PC-3 (cell line): ENCODE measurements around the gene ACP3. TPM values are rescaled to one million over a fixed set of nuclear protein-coding genes. Genes with fewer than 3 reads are reported as not detected.

Experiments used
- ATAC-seq: fragments of 200-7000 bp; cut with Tn5 transposase; 2 replicates; pipeline ENCODE4 v1.9.1; 2020; ENCODE audit warnings: mild to moderate bottlenecking, moderate library complexity
- BruUV-seq: library from RNA; stranded (reverse); fragments of 400-500 nt; replicated peaks from 2 replicates; lab custom pipeline; 2021; lab: Mats Ljungman, UMichigan
- CTCF ChIA-PET: fragments of 300-600 bp; sonication (Branson Sonifier 250); formaldehyde crosslinking; loops from one replicate; lab custom pipeline; 2022; ENCODE audit warnings: antibody characterized with exemption; lab: Charles Lee
- POLR2A ChIA-PET: fragments of 300-600 bp; sonication (Branson Sonifier 250); formaldehyde crosslinking; loops from one replicate; lab custom pipeline; 2022; ENCODE audit warnings: antibody characterized with exemption; ENCODE audit not compliant: unreplicated experiment; lab: Charles Lee
- DNase-seq: peaks from one replicate; pipeline ENCODE4 v3.0.0-alpha.2; 2015
- H2AFZ ChIP-seq: fragments of 300-600 bp; sonication (generic); 2 replicates; pipeline ENCODE4 v1.6.0; 2016; ENCODE audit warnings: antibody characterized with exemption, low read length
- H3F3A ChIP-seq: fragments of 300-600 bp; sonication (generic); one replicate; pipeline ENCODE4 v1.6.0; 2017; ENCODE audit warnings: antibody characterized with exemption, low read length, control low read depth, mild to moderate bottlenecking; ENCODE audit not compliant: unreplicated experiment
- H3K27ac ChIP-seq: fragments of 300-600 bp; sonication (generic); 2 replicates; pipeline ENCODE4 v1.5.1; 2016; ENCODE audit warnings: mild to moderate bottlenecking, low read length
- H3K27me3 ChIP-seq: fragments of 300-600 bp; sonication (generic); 2 replicates; pipeline ENCODE4 v1.6.1; 2016; ENCODE audit warnings: low read length, mixed read lengths
- H3K36me3 ChIP-seq: fragments of 300-600 bp; sonication (generic); 2 replicates; pipeline ENCODE4 v1.6.1; 2016; ENCODE audit warnings: low read depth, mixed run types, low read length, mixed read lengths
- H3K4me1 ChIP-seq: fragments of 300-600 bp; sonication (generic); 2 replicates; pipeline ENCODE4 v1.5.1; 2016; ENCODE audit warnings: low read length; ENCODE audit not compliant: insufficient read depth
- H3K4me2 ChIP-seq: fragments of 300-600 bp; sonication (generic); 2 replicates; pipeline ENCODE4 v1.6.0; 2016; ENCODE audit warnings: low read length
- H3K4me3 ChIP-seq: fragments of 300-600 bp; sonication (generic); 2 replicates; pipeline ENCODE4 v1.5.1; 2016; ENCODE audit warnings: mild to moderate bottlenecking, low read length, mixed read lengths
- H3K79me2 ChIP-seq: fragments of 300-600 bp; sonication (generic); 2 replicates; pipeline ENCODE4 v1.6.1; 2017; ENCODE audit warnings: low read length, mixed read lengths
- H3K9ac ChIP-seq: fragments of 300-600 bp; sonication (generic); 2 replicates; pipeline ENCODE4 v1.6.0; 2016; ENCODE audit warnings: mild to moderate bottlenecking, low read length
- H3K9me2 ChIP-seq: fragments of 300-600 bp; sonication (generic); replicated peaks from 2 replicates; pipeline ENCODE4 v1.6.1; 2016; ENCODE audit warnings: mixed run types, low read length, mixed read lengths
- H3K9me3 ChIP-seq: fragments of 300-600 bp; sonication (generic); 2 replicates; pipeline ENCODE4 v1.6.1; 2016; ENCODE audit warnings: low read length, mixed read lengths
- H4K20me1 ChIP-seq: fragments of 300-600 bp; sonication (generic); 2 replicates; pipeline ENCODE4 v1.6.1; 2016; ENCODE audit warnings: low read length, mixed read lengths
- CTCF ChIP-seq: fragments of 300-600 bp; sonication (generic); conservative IDR thresholded peaks from 2 replicates; pipeline ENCODE4 v1.5.1; 2017; ENCODE audit warnings: antibody characterized with exemption, low read depth, mild to moderate bottlenecking, low read length
- EZH2 ChIP-seq: fragments of 300-600 bp; sonication (generic); IDR thresholded peaks from one replicate; pipeline ENCODE4 v1.6.1; 2017; ENCODE audit warnings: antibody characterized with exemption, mild to moderate bottlenecking, low read length; ENCODE audit not compliant: unreplicated experiment
- EZH2phosphoT487 ChIP-seq: fragments of 300-600 bp; sonication (generic); IDR thresholded peaks from 2 replicates; pipeline ENCODE4 v1.6.1; 2018; ENCODE audit warnings: mild to moderate bottlenecking, antibody characterized with exemption, low read length, borderline replicate concordance
- intact Hi-C: fragments of 100-400 bp; cut with micrococcal nuclease; formaldehyde crosslinking; loops from 2 replicates; pipeline ENCODE4 v1.9.0; 2023
- total RNA-seq: library from RNA; depleted of rRNA; stranded (reverse); fragments of >200 nt; gene quantifications from 2 replicates; pipeline ENCODE4 v1.2.3, GENCODE V29; 2014

Gene ACP3
- total RNA-seq, 1 experiment from 2014 or later, result 0.15 TPM

- H3K4me1 ChIP-seq, result no peaks in the 10 kb centered on the region
- intact Hi-C loops, result loop anchor here (5.0 kb wide), 1 partner anchor 287 kb away; no protein-coding TSS in a partner anchor
- H3K27me3 ChIP-seq, result no peaks in the 10 kb centered on the region
- no peaks in the 10 kb centered on the region for H3F3A ChIP-seq
- no peaks in the 10 kb centered on the region for H3K9me3 ChIP-seq
- no TSS peak for BruUV-seq
- no peak for TF ChIP-seq CTCF
- TF ChIP-seq EZH2, result no peak
- no peak for TF ChIP-seq EZH2phosphoT487
- ChIA-PET CTCF (no interaction called here), POLR2A (no interaction called here)
- H3K4me2 ChIP-seq, result no peak overlapping the region
- H3K27ac ChIP-seq, result no peak overlapping the region
- no peak overlapping the region for H3K9ac ChIP-seq
- H2AFZ ChIP-seq, result no peak overlapping the region
- no peaks in the 10 kb centered on the region for H3K9me2 ChIP-seq
- H4K20me1 ChIP-seq, result no peaks in the 10 kb centered on the region
- H3K36me3 ChIP-seq, result no peaks in the 10 kb centered on the region
- no peak for DNase-seq
- no peaks in the 10 kb centered on the region for H3K79me2 ChIP-seq
- no peak overlapping the region for H3K4me3 ChIP-seq
- ATAC-seq, result no peak
Observed at GRCh38 chr3:132354916-132355702, 37.9 kb downstream of the ACP3 start.

GRCh38 chr3:132356568-132356967 is 39.4 kb downstream of the ACP3 start:
- Histone ChIP-seq H3K36me3 (no peaks in the 10 kb centered on the region), H2AFZ (no peak overlapping the region), H4K20me1 (no peaks in the 10 kb centered on the region), H3K9ac (no peak overlapping the region), H3K79me2 (no peaks in the 10 kb centered on the region), H3K27ac (no peak overlapping the region), H3K4me2 (no peak overlapping the region), H3F3A (no peaks in the 10 kb centered on the region), H3K27me3 (no peaks in the 10 kb centered on the region), H3K9me3 (no peaks in the 10 kb centered on the region), H3K4me3 (no peak overlapping the region), H3K9me2 (no peaks in the 10 kb centered on the region), H3K4me1 (no peaks in the 10 kb centered on the region)
- BruUV-seq, result no TSS peak
- intact Hi-C loops, result no loop called here
- POLR2A ChIA-PET, result no interaction called here
- CTCF ChIA-PET, result interaction anchor here (0.5 kb wide), 1 partner anchor 44 kb away, joined by 3 read pairs; no protein-coding TSS in a partner anchor
- ATAC-seq (no peak), DNase-seq (no peak)
- TF ChIP-seq CTCF, result no peak
- TF ChIP-seq EZH2phosphoT487, result no peak
- TF ChIP-seq EZH2, result no peak

- no peaks in the 10 kb centered on the region for H3K36me3 ChIP-seq
- no TSS peak for BruUV-seq
- H3K9me3 ChIP-seq, result no peaks in the 10 kb centered on the region
- ChIA-PET CTCF (no interaction called here), POLR2A (no interaction called here)
- H2AFZ ChIP-seq, result no peak overlapping the region
- no peaks in the 10 kb centered on the region for H3K27me3 ChIP-seq
- no peaks in the 10 kb centered on the region for H4K20me1 ChIP-seq
- no peaks in the 10 kb centered on the region for H3K79me2 ChIP-seq
- H3K27ac ChIP-seq, result no peak overlapping the region
- no peaks in the 10 kb centered on the region for H3F3A ChIP-seq
- no peak for TF ChIP-seq CTCF
- no peak for TF ChIP-seq EZH2
- no peak for TF ChIP-seq EZH2phosphoT487
- no peaks in the 10 kb centered on the region for H3K9me2 ChIP-seq
- no peak overlapping the region for H3K4me2 ChIP-seq
- H3K4me3 ChIP-seq, result no peak overlapping the region
- H3K9ac ChIP-seq, result no peak overlapping the region
- DNase-seq (no peak), ATAC-seq (no peak)
- H3K4me1 ChIP-seq, result no peaks in the 10 kb centered on the region
- intact Hi-C loops, result no loop called here
Observed at GRCh38 chr3:132360717-132361116, 43.5 kb downstream of the ACP3 start.
